Superior temporal gyrus (tissue), 1 donor: ENCODE data around the gene DNAJC6.
"Not testable (repeated sequence)": the region's sequence is repeated elsewhere in the genome, so short reads cannot be mapped to it uniquely, and the experiment has no call there.

Experiments
- DNase-seq: peaks from one replicate; pipeline ENCODE4 v3.0.0-alpha.2; 2016; ENCODE audit errors: extremely low spot score

Gene DNAJC6

GRCh38 chr1:65355031-65355712 is 45.8 kb downstream of the DNAJC6 start:
- DNase-seq: no peak

DNA sequence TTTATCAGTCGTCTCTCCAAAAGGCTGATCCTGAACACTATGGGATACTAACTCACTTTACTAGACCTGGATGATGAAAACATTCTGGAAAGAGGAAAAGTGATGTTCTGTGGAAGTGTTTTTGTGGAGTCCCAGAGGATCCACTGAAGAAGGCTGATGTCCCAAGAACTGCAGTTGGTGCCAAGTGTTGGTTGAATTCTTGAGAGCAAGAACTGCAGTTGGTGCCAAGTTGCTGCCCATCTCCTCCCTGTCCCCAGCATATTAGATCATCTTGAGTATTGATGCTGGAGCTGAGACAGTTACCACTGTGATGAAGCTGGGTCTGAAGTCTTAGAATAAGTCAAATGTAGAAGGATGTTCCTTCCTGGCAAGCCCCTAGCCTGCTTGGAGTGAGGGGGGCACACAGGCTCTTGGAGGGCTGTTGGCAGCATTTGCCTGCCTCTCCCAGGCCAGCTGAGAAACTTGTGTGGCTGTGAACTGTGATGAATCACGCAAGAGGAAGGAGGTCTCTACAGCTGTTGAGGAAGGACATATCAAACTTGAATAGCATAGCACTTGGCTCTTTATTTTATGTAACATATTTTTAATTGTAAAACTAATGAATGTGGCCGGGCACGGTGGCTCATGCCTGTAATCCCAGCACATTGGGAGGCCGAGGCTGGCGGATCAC is 48.1 kb downstream of the DNAJC6 start:
- DNase-seq: no peak

GRCh38 chr1:65359888-65360287 is 50.5 kb downstream of the DNAJC6 start:
- no peak for DNase-seq

- DNase-seq: no peak
These were observed 51.3 kb downstream of the DNAJC6 start for GRCh38 chr1:65360648-65361047.

DNA sequence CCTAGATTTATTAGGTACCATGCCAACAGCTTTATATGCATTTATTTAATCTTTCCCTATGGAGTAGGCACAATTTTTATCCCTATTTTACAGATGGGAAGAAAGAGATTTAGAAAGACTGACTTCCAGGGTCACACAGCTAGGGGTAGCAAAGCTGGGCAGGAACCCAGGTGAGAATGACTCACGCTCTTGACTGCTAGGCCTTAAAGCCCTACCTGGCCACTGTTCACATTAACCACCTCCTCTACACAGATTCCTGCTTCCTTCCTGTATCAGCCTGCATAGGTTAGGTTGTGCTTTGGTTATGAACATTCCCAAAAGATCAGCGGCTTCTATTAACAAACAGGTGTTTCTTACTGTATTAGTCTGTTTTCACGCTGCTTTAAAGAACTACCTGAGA is 53.2 kb downstream of the DNAJC6 start:
- no peak for DNase-seq

- no peak for DNase-seq
These were observed 54.1 kb downstream of the DNAJC6 start for GRCh38 chr1:65363484-65363883.

GRCh38 chr1:65368403-65368802 is 59.1 kb downstream of the DNAJC6 start:
- no peak for DNase-seq

DNA sequence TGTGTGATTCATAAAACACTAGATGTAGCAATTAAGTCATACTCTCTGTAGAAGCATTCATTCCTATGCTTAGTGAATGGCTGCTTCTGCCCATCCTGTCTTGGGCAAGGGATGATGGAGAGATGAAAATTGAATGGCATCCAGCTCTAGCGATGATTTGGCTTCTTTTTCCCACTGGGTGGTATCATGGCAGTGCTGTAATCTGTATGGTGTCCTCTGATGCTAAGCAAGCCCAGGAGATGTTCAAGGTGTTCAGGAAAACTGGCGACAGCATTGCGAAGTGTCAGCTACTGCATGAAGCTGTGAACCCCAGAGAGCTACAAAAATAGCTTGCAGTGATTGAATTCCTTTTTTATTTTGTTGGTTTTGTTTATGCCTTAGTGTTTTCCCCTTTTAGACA is 62.2 kb downstream of the DNAJC6 start:
- no peak for DNase-seq

DNA sequence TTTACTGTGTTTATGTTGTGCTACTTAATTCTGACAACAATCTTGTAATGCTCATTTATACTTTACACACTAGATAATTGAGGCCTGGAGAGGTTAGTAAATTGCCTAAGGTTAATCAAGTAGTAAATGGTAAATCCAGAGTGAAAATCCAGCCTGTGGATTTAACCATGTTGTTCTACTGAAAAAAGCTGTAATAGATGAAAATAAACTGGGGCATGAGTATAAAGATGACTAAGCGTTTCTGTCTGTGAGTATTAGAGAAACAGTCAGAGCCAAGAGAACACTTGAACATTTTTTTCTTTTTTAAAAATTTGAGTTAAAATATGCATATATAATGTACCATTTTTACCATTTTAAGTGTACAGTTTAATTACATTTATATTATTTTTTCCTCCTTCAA is 63.2 kb downstream of the DNAJC6 start:
- DNase-seq: peak; percentile 51

- no peak for DNase-seq
These were observed 68.3 kb downstream of the DNAJC6 start for GRCh38 chr1:65377496-65378246.

- DNase-seq: no peak
These were observed 69.1 kb downstream of the DNAJC6 start for GRCh38 chr1:65378247-65378946.

GRCh38 chr1:65384426-65384825 is 75.1 kb downstream of the DNAJC6 start:
- DNase-seq: not testable (repeated sequence)

DNA sequence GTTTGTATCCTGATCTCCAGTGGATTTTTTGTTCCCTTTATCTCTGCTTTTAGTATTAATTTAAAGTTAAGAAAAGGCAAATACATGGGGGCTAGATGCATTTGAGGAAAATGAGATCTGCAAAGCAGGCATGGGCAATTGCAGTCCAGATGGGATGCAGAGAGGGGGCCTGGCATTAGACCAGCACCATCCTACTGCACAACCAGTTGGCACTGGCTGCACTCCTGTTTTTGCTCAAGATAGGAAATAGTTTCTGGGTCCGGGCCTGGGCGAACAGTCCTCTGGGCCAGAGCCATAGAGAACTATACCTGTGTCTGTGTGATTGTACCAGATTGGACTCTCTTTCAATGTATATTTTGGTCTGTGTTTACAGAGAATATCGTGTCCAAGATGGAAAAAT is 77.1 kb downstream of the DNAJC6 start:
- no peak for DNase-seq

DNA sequence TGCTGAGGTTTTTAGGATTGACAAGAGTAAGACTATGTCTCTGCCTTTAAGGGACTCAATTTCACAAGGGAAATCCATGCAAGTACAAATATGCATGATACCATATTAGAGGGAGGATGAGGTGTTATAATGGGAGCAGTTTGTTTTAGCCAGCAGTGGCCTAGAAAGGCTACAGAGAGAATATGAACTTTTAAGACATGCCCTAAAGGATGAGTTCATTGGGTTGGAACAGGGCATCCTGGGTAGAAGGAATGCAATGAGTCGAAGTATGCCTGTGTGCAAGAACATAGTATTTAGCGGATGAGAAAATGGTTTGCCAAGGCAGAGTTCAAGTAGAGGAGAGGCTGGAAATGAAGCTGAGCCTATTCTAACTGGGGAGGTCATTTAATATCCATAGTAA is 78.5 kb downstream of the DNAJC6 start:
- no peak for DNase-seq

DNA sequence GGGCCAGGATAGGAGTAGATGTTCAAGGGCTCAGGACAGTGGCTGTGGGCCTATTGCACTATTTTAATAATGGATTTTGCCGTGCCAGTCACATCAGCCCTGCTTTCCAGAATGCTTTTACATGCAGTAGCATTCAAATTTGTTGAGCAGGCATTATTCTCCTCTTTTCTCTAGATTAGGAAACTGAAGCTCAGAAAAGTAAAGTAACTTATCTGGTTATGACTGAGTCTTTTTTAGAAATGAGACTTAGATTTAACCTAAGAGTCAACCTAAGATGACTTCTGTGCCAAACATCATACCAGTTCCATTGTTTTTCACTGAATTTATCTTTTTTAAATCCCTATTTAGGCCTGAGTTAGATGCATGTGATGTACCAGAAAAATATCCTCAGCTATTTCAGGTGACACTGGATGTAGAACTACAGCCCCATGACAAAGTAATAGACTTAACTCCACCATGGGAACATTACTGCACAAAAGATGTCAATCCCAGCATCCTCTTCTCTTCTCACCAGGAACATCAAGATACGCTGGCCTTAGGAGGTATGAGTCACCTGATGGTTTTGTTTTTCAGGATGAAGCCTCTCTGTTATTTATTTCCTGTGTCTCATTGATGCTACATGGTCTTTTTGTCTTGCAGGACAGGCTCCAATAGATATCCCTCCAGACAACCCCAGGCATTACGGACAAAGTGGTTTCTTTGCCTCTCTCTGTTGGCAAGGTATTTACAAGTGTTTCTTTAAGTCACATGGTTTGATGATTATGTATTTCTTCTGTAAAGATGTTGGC is 79.8 kb downstream of the DNAJC6 start:
- DNase-seq: no peak

- DNase-seq: no peak
These were observed 83.2 kb downstream of the DNAJC6 start for GRCh38 chr1:65392497-65392896.

DNA sequence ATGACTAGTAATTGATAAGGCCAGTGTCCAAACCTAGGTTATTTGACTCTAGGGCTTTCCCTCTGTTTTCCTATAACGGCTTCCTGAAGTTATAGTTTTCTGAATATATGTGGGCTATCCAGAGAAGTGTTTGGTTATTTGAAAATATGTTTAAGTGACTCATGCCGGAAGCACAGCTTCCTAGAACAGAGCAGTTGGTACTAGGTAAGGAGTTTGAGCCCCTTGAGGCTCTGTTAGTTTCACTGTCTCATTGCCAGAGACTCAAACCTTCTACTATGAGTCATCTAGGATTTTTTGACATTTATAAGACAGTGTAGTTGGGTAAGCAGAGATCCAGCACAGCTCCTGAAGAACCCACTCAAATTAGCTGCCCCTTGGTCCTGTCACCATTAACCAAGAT is 84.0 kb downstream of the DNAJC6 start:
- no peak for DNase-seq

DNA sequence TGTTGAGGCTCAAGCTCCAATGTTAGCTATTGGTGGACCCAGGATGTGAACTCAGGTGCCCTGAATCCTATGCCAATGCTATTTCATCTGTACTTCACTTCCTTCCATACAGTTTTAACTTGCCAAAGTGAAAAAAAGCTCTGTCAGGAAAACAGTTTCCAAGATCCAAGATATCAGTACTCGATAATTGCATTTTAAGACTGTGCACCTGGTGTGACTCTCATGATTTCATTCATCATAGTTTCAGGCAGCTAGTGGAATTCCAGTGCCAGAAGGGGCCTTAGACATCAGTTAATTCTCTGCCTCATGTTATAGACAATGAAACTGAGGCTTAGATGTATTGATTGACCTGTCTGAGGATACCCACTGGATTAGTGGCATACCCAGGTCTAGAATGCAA is 84.6 kb downstream of the DNAJC6 start:
- no peak for DNase-seq

- DNase-seq: no peak
These were observed 86.7 kb downstream of the DNAJC6 start for GRCh38 chr1:65395887-65396612.

DNA sequence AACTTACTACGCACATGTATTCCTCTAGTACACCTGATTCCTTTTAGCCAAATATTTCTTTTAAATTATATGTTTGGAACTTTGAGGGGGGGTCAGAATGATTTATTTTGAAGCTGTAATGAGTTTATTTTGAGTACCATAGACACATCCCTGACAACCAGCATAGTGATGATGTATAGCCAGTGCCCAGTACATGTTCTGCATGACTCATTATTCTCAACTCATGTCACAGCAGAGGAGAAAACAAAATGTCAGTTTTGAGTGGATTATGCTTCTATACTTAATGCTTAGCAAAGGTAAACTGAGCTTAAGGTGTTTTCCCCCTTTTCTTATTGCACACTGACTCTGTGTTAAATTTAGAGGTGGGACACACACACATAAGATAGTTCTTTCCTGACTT is 88.7 kb downstream of the DNAJC6 start:
- no peak for DNase-seq

DNA sequence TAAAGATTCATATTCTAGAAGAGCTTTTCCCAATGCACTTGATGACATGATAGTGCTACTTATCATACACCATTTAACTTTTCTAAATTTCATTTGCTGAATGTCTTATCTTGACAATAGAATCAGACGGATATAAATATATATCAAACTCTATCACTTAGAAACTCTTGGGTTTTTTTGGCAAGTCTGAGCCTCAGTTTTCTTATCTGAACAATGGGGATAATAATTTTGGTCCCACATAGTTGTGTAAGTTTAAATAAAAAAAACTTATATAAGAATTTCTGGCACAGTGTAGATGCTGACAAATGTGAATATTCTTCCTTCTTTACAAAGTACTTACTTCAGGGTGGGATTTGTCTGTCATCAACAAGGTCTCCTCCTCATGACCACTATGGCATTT is 89.7 kb downstream of the DNAJC6 start:
- no peak for DNase-seq
